SW480 (cell line): ENCODE measurements around the gene KRTAP23-1.

ENCODE experiments used
- DNase-seq: peaks from one replicate; pipeline ENCODE4 v3.0.0-alpha.2; 2016; ENCODE audit warnings: low spot score

Gene KRTAP23-1, protein sequence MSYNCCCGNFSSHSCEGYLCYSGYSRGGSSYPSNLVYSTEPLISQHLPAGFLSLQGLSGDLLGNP

DNA sequence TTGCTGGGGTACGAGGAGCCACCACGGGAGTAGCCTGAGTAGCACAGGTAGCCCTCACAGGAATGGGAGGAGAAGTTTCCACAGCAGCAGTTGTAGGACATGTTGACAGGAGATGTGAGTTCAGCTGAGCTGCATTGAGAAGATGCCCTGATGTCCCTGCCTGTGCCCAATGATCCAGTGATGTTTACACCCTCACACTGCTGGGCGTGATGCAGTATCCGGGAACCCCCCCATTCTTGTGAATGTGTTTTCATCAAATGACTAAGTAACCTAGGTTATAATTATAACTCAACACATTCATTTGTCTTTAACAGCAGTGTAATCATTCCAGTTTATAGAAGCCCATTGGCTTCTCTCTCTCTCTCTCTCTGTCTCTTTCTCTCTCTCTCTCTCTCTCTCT, at the start of gene KRTAP23-1:
KRTAP23-1 (minus strand) TSS at position 101 of the 400 bp plus-strand sequence; CDS start at position 101, 0 bp downstream.
- DNase-seq = no peak

- no peak for DNase-seq
Observed at GRCh38 chr21:30395731-30396130, 47.3 kb upstream of the KRTAP23-1 start, which contains the start of gene KRTAP13-1. Gene KRTAP13-1, plus strand, starts transcription at chr21:30396031. Its CDS starts 56 bp downstream, at chr21:30396087.

- DNase-seq = no peak
Observed at GRCh38 chr21:30391492-30392025, 43.2 kb upstream of the KRTAP23-1 start.

- no peak for DNase-seq
Observed at GRCh38 chr21:30382201-30382600, 33.8 kb upstream of the KRTAP23-1 start.

DNA sequence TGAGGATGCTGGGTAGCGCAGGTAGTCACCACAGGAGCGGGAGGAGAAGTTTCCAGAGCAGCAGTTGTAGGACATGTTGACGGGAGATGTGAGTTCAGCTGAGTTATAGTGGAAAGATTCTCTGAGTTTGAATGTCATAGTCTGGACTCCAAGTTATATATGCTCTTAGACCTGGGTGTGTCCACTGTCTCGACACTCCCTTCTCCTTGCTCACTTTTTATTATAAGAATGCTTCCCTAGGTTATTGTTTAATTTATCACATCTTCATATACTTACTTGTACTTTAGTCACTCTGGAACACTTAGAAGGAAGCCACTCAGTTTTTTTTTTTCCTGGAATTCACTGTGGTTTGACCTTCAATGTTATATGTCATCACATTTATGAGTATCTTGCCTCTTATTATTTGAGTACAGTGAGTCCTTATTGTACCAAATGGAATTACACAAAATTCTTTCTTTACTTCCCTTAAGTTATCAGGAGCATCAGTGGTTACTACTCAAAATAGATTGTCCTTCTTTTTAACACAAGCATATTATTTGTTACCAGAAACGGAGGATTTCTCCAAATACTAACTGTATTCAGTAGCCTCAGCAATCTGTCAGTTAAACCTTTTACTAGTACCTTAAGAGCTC, 23.8 kb upstream of the KRTAP23-1 start, which contains the start of gene KRTAP13-2:
KRTAP13-2 (minus strand) TSS at position 133 of the 632 bp plus-strand sequence; CDS start at position 75, 58 bp downstream.
- no peak for DNase-seq

DNA sequence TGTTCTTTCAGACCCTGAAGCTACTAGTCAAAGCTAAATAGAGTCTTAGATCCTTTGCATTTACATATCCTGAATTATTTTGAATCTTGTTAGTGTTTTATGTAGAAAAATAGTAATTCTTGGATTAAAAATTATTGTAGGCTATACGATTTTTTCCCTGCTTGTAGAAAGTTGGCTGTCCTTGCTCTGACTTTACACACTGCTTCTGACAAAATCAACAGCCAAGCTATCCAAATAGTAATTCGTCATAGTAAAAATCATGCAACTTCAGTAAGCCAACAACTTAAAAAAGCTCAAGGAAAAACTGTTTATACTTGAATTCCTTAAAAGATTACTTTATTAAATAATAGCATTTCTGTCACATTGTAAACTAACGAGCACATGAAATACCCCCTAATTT, 7.5 kb upstream of the KRTAP23-1 start:
- DNase-seq = no peak

DNA sequence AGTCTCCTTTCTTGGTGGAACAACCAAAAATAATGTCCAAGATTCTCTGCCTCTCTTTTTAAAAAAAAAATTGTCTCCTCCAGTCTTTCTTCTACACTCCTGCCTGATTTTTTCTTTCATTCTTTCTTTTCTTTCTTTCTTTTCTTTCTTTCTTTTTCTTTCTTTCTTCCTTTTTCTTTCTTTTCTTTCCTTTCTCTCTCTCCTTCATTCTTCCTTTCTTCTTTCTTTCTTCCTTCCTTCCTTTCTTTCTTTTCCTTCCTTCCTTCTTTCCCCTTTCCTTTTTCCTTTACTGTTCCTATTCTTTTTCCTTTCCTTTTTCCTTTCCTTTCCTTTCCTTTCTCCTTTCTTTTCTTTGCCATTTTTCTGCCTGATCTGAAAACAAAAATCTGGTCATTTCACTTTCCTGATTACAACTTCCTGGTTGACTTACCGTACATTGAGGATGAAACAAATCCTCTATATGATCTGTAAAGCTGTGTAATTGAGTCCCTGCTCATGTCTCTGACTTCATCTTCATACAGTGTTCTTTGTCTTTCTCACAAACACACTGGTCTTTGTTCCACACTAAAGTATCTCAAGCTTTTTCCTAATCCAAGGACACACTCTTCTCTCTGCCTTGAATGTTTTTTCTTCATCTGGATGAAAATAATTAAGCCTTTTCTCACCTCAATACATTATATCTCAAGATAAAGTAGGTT, 6.1 kb upstream of the KRTAP23-1 start:
- no peak for DNase-seq

DNA sequence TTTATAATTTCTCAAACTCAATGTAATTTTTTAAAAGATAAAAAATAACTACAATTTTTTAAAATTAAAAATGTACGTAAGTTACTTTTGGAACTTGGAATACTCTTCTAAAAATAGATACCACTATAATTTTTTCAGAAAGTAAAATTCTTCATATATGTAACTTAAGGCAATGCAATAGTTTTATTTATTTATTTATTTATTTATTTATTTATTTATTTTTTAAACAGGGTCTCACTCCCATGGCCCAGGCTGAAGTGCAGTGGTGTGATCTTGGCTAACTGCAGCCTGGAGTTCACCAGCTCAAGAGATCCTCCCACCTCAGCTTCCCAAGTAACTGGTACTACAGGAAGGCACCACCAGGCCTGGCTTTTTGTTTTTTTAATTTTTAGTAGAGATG, 3.1 kb upstream of the KRTAP23-1 start:
- DNase-seq = no peak

DNA sequence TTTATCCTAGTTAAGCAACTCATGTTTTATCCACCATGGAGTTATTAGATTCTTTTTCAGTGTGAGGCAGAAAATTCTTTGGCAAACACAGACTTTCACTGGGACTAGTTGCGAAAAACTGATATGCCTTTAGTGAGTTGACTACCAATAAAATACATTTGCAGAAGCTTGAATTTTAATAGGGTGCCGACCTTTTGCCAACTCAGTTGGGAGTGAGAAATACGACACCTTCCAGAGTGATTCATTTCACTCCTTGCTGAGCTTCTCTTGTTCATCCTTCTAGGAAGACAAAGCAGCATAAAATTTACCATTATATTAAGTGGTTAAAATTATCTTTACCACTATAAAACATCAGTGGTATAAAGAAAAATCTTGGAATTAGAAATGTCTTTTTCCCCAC, 1.2 kb upstream of the KRTAP23-1 start:
- no peak for DNase-seq

GRCh38 chr21:30345014-30345413, 3.4 kb downstream of the KRTAP23-1 start:
- no peak for DNase-seq

DNA sequence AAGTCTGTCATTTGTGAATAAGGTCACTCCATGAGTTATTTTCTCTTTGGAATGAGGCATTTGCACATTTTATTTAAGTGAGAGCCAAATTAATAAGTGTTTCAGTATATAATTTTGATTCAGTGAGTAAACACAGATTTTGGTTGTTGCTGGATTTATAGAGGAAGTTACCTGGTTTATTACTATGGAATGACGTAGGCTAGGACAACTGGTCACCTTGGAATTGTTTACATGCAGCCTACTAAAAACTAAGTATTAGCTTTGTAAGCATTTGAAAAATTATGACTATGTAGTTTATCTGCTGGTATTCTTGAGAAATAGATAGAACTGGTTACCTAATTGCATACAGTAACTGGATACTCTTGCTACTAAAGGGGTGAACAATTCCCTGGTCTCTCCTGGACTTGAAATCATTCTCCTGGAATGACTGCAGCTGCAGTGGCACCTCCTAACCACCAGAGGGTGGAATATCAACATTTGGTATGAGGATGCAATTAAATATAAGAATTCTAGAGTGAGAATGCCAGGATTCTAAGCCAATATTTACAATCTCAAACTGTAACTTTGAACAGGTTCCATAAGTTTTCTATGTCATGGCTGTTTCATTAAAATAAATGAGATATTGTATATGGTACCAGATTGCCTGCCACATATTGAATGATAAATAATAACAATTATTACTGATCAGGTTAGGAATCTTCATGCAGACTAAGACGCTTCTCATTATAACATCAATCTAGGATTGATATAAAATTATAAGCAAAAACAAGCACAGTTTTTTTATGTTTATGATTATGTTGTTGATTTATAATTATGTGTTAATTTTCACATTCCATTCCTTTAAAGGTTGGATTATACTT, 7.5 kb downstream of the KRTAP23-1 start:
- DNase-seq = peak; percentile 51

DNA sequence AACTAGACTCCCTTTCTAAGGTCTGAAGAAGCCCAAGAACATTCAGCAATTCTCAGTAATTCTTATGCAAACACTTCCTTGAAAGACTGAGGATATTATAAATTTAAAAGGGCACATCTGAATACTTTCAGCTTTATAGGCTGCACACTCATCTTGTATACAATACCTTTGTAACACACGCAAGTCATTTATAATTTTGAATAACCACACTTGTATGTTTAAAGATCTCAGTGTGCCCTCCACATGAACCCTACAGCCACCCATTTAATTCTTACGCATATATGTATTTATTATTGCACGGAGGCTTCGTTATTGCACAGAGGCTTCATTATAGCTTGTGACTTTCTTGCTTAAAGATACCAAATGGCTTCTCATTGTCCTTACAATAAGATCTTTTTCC, 9.7 kb downstream of the KRTAP23-1 start:
- DNase-seq = no peak

DNA sequence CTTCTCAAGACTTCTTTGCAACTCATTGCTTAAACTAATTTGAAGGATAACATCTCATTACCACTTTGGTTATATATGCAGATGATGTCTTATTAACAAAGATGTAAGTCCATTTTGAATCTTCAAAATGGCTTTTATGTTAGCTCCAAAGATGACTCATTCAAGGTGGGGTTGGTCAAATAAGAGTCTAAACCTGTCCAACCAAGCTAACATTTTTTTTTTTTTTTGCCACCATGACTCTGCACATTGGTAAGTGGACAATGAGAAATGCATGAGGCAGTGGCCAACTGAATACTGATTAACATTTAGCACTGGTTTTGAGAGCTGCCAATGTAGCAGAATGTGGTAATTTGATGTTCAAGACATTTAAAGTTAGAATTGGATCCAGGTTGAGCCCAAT, 10.6 kb downstream of the KRTAP23-1 start:
- DNase-seq = no peak

- DNase-seq = no peak
Observed at GRCh38 chr21:30337276-30337744, 11.1 kb downstream of the KRTAP23-1 start, which contains the start of gene KRTAP27-1. Gene KRTAP27-1, minus strand, starts transcription at chr21:30337694. Its CDS starts 26 bp downstream, at chr21:30337668.

DNA sequence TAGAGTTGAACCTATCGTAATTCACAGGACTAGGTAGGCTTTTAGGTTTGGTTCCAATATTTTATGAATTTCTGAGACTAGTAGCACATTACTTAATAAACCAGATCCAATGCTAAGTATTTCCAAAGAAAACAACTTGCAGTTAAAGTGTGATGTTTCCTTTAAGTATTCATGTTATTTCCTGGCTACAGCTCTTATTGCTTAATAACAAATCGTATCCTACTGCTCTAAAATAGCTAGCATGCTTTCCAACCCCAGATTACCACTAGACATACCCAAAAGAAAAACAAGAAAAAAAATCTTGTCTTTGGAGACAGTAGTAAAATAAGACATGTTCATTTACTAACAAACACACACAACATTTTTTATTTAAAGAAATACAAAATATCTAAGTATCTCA, 11.8 kb downstream of the KRTAP23-1 start:
- no peak for DNase-seq

GRCh38 chr21:30333736-30334135, 14.7 kb downstream of the KRTAP23-1 start:
- DNase-seq = no peak

DNA sequence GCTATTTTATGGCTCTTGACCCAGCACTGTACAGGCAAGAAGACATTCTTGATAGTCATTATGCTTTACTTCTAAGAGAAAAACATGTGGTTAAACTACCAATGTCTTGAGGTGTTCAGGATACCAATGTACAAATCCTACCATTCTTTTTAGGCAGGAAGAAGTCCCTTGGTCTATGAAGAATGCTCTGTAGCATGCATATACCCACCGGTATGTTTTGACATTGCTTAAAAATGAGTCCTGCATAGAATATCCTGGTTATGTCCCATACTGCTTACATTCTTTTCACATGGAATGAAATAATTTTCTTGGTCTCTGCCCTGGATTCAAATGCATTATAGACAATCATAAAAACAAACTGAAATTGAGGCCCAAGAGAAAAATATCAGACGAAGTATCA, 15.7 kb downstream of the KRTAP23-1 start:
- no peak for DNase-seq

- peak; percentile 9 for DNase-seq
Observed at GRCh38 chr21:30329203-30329875, 19.1 kb downstream of the KRTAP23-1 start.

GRCh38 chr21:30326390-30326789, 22.0 kb downstream of the KRTAP23-1 start:
- DNase-seq = no peak

- DNase-seq = no peak
Observed at GRCh38 chr21:30320215-30320614, 28.2 kb downstream of the KRTAP23-1 start, which contains the start of gene KRTAP26-1. Gene KRTAP26-1, minus strand, starts transcription at chr21:30320315. Its CDS starts 280 bp downstream, at chr21:30320035.

DNA sequence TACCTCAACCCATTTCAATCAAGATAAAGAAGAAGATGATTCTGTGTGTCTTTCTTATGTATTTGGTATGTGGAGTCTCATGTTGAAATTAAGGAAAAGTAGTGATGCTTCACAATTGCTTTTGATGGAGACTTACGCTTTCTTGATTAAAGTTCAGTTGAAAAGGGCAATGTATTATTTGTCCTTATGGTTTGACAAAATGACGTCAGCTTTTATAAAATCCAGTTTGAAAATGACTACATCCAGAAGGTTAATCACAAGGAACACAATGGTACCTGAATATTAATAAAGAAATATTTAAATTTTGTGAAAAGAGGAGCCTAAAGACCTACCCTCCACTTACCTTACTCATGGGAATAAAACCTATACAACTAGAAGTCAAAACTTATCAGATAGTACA, 32.7 kb downstream of the KRTAP23-1 start:
- DNase-seq = no peak
